GM13976 (cell line): ENCODE measurements around the gene ATXN1.

Experiments
- DNase-seq: peaks from one replicate; pipeline ENCODE4 v3.0.0; 2012; ENCODE audit warnings: low spot score
- CTCF ChIP-seq: IDR thresholded peaks from 2 replicates; pipeline ENCODE4 v1.5.1; 2012; ENCODE audit warnings: borderline replicate concordance, mild to moderate bottlenecking; ENCODE audit not compliant: insufficient read depth; ENCODE audit errors: extremely low read depth, missing control alignments, control extremely low read depth
- in situ Hi-C: fragments of 300-500 bp; cut with MboI; formaldehyde crosslinking; loops from one replicate; pipeline ENCODE4 v1.12.0; 2022; ENCODE audit warnings: low sequenced_read_pairs, mixed read lengths, inconsistent platforms; ENCODE audit not compliant: unreplicated experiment

Gene ATXN1

DNA sequence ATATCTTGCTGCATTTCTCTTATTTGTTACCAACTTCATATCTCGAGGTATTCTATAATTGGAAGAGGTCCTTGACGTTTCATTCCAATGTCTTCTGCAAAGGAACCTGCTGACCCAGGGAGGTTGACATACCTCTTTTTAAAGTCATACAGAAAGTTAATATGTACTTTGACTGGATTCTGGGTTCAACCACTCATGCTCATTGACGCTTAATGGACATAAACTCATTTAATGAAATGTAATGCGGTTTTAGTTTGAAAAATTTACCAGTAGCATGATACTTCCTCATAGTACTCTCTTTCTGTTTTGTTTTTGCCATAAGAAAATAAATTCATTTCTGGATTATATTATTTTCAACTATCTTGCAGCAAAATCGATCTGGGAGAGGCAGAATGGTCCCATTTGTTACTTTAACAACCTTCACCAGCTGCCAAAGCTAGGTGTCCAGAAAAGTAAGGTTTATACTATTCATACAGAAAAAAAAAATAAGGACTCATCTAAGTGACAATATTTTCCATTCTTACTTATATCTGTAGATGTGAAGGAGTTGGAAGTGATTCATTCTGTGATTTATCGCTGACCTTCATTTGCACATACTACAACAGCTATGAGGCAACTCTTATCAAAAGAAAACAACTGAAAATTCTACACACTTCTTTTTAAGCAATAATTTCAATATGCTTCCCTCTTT is 101.6 kb downstream of the ATXN1 start:
- no peak for TF ChIP-seq CTCF
- peak; percentile 27 for DNase-seq
- in situ Hi-C loops, result no loop called here

DNA sequence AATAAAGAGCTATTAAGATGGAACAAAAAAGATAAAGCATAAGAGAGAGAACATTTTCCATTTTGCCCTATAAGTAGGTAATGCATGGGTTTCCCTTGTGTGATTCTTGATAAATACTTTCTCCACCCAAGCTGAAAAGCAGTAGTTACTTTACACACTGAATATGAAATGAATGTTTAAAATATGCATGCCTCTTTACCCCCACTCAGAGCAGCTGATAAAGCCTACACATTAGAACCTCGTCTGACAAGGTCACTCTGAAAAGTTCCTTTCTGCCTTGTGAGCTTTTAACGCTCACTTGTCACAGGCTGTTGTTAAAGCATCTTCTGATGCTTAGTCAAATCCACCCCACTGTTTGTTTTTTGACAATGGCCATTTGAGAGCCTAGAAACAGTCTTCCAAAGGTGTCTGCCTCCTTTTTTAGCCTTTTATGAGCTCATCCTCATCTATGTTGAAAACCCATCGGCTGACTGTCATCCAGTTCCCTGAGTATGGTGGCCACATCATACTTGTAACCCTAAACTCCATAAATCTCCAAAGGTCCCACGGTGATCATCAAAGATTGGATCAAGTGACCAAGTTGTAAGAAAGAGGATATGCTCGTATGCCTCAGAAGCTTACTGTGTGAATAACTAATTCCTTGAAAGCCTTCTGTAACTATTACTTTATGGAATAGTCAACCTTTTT is 102.8 kb downstream of the ATXN1 start:
- no peak for TF ChIP-seq CTCF
- in situ Hi-C loops, result no loop called here
- DNase-seq, result no peak

DNA sequence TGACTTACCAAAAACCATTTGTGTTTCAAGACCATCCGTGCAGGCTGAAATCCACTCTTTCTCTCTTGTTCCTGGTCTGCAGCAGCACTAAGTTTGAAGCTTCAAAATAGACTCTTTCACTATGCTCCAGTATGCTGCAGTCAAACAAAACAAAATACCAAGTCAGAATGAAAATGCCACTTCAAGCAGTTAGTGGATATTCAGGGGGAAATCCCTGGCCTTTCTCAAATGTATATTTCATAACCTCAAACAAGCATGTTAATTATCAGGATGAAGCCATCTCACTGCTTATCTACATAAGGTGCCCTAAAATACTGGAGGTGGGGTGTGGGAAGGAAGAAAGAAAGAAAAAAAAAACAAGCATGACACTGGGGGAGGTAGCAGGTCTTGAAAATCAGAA is 103.5 kb downstream of the ATXN1 start:
- no peak for TF ChIP-seq CTCF
- in situ Hi-C loops, result no loop called here
- peak; percentile 49 for DNase-seq

GRCh38 chr6:16656451-16656850 is 104.8 kb downstream of the ATXN1 start:
- in situ Hi-C loops, result no loop called here
- DNase-seq, result no peak
- no peak for TF ChIP-seq CTCF

- in situ Hi-C loops, result no loop called here
- no peak for DNase-seq
- no peak for TF ChIP-seq CTCF
Observed at GRCh38 chr6:16654701-16655100, 106.6 kb downstream of the ATXN1 start.

DNA sequence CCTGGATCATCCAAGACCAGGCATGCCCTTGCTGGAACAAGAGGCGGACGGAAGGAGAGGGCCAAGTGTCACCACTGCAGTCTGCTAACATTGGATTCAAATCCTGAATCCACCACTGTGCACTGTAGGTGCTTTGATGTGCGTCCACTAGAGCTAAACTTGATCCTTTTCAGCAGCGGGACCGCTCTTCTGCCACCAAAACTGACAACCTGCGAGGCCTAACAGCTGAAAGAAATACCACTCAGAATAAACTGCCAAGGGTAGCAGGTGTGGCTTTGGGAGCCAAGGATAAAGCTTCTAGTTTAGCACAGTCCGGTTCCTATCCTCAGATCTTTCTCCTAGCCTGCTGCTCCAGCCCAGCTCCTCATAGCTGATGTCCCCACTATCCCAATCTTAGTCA is 108.0 kb downstream of the ATXN1 start:
- TF ChIP-seq CTCF, result no peak
- in situ Hi-C loops, result no loop called here
- DNase-seq, result no peak

- in situ Hi-C loops, result no loop called here
- TF ChIP-seq CTCF, result no peak
- peak; percentile 32 for DNase-seq
Observed at GRCh38 chr6:16651871-16652270, 109.4 kb downstream of the ATXN1 start.
